K562 (cell line): ENCODE data around the gene EYA2. TPM values are rescaled to one million over a fixed set of nuclear protein-coding genes. Genes with fewer than 3 reads are reported as not detected.

Experiments used
- ATAC-seq: fragments of 200-7000 bp; cut with Tn5 transposase; 3 replicates; pipeline ENCODE4 v1.9.1; 2020; ENCODE audit warnings: moderate library complexity
- BruUV-seq: library from RNA; stranded (reverse); fragments of 400-500 nt; replicated peaks from 2 replicates; lab custom pipeline; 2021; lab: Mats Ljungman, UMichigan
- CTCF ChIA-PET: fragments of 300-600 bp; formaldehyde crosslinking; extraction: SDS; loops from one replicate; lab custom pipeline; 2021; ENCODE audit warnings: low intra/inter-chr PET ratio; lab: Yijun Ruan, JAX
- POLR2A ChIA-PET: fragments of 300-600, 350-650 bp; sonication (Branson Sonifier 250); formaldehyde crosslinking; extraction: SDS; loops from one replicate; lab custom pipeline; 2021; ENCODE audit warnings: antibody characterized with exemption, inconsistent platforms; lab: Yijun Ruan, JAX
- DNase-seq, 4 experiments: peaks; one replicate each; pipeline versions ENCODE4 v3.0.0 to v3.0.0-alpha.2; 2011 to 2018; ENCODE audit warnings: low spot score in 3 of 4, mixed read lengths in 3 of 4; ENCODE audit errors: extremely low read depth in 1 of 4
- FAIRE-seq: peaks from 2 replicates; lab custom pipeline; 2011; peaks lifted over from hg19 to GRCh38; lab: Jason Lieb, UNC
- H2AFZ ChIP-seq: 2 replicates; pipeline ENCODE4 v1.6.0; 2011; ENCODE audit warnings: low read depth, low read length, control low read depth, inconsistent platforms
- H3K27ac ChIP-seq: fragments of 200-600 bp; 3 replicates; pipeline ENCODE4 v1.8.0; 2011; ENCODE audit warnings: low read depth, mild to moderate bottlenecking, control low read depth, inconsistent platforms, low read length, moderate library complexity, mixed read lengths; ENCODE audit errors: extremely low read depth
- H3K27me3 ChIP-seq, 2 experiments: fragments of 300-600 bp in 1 of 2; 2 replicates in 1 of 2; 3 replicates in 1 of 2; pipeline versions ENCODE4 v1.6.0 to v1.8.0; 2011; ENCODE audit warnings: inconsistent platforms in 2 of 2, low read length in 2 of 2, mild to moderate bottlenecking in 1 of 2, mixed read lengths in 1 of 2, moderate library complexity in 1 of 2; ENCODE audit not compliant: control insufficient read depth in 2 of 2, insufficient read depth in 2 of 2
- H3K36me3 ChIP-seq: fragments of 300-600 bp; 3 replicates; pipeline ENCODE4 v1.8.0; 2011; ENCODE audit warnings: mild to moderate bottlenecking, low read length, inconsistent platforms; ENCODE audit not compliant: control insufficient read depth, insufficient read depth
- H3K4me1 ChIP-seq, 2 experiments: fragments of 200-600 bp in 1 of 2; replicated peaks in 1 of 2; 2 replicates in 1 of 2; 3 replicates in 1 of 2; pipeline versions ENCODE4 v1.5.1 to v1.8.0; 2011; ENCODE audit warnings: inconsistent platforms in 2 of 2, low read length in 2 of 2, mild to moderate bottlenecking in 1 of 2, mixed read lengths in 1 of 2, moderate library complexity in 1 of 2; ENCODE audit not compliant: control insufficient read depth in 2 of 2, insufficient read depth in 2 of 2
- H3K4me2 ChIP-seq: 2 replicates; pipeline ENCODE4 v1.6.1; 2011; ENCODE audit warnings: low read length, control low read depth, inconsistent platforms, mixed read lengths; ENCODE audit not compliant: insufficient read depth
- H3K4me3 ChIP-seq: fragments of 200-600 bp; sonication (generic), shearing (Covaris generic); 2 replicates; pipeline ENCODE4 v1.5.1; 2016; ENCODE audit warnings: control low read depth, inconsistent platforms
- H3K79me2 ChIP-seq: fragments of 200-600 bp; 3 replicates; pipeline ENCODE4 v1.8.0; 2011; ENCODE audit warnings: low read length, inconsistent platforms; ENCODE audit not compliant: control insufficient read depth, insufficient read depth
- H3K9ac ChIP-seq, 2 experiments: 2 replicates each; pipeline versions ENCODE4 v1.6.0 to v1.6.1; 2011; ENCODE audit warnings: low read depth in 2 of 2, low read length in 2 of 2, control low read depth in 1 of 2, inconsistent platforms in 1 of 2, mild to moderate bottlenecking in 1 of 2, mixed read lengths in 1 of 2; ENCODE audit not compliant: insufficient read depth in 1 of 2
- H3K9me1 ChIP-seq: one replicate; pipeline ENCODE4 v1.6.0; 2011; ENCODE audit warnings: inconsistent platforms, mild to moderate bottlenecking, low read length, moderate library complexity; ENCODE audit not compliant: control insufficient read depth, insufficient read depth
- H3K9me3 ChIP-seq: replicated peaks from 2 replicates; pipeline ENCODE4 v1.5.1; 2011; ENCODE audit warnings: low read depth, low read length, inconsistent platforms; ENCODE audit not compliant: control insufficient read depth, insufficient read depth
- H4K20me1 ChIP-seq: replicated peaks from 2 replicates; pipeline ENCODE4 v1.6.1; 2011; ENCODE audit warnings: low read length, inconsistent platforms, mixed read lengths; ENCODE audit not compliant: control insufficient read depth, insufficient read depth
- C11orf30 ChIP-seq: fragments of 450-650 bp; IDR thresholded peaks from 2 replicates; pipeline ENCODE4 v1.6.1; 2016; ENCODE audit warnings: low read depth, mild to moderate bottlenecking
- CCNT2 ChIP-seq: IDR thresholded peaks from 2 replicates; pipeline ENCODE4 v1.6.1; 2011; ENCODE audit warnings: borderline replicate concordance, low read depth, mild to moderate bottlenecking, moderate library complexity, mixed read lengths, low read length; ENCODE audit not compliant: insufficient read length; ENCODE audit errors: extremely low read depth
- MAFK ChIP-seq: IDR thresholded peaks from 2 replicates; pipeline ENCODE4 v1.6.1; 2011; ENCODE audit warnings: low read length, improper control_type of control experiment
- MNT ChIP-seq, 2 experiments: fragments of 450-650 bp; conservative IDR thresholded peaks; 2 replicates each; pipeline ENCODE4 v1.6.1; 2017; ENCODE audit warnings: mild to moderate bottlenecking in 2 of 2, moderate library complexity in 2 of 2
- POLR3A ChIP-seq: IDR thresholded peaks from 2 replicates; pipeline ENCODE4 v1.6.1; 2011; ENCODE audit warnings: borderline replicate concordance, mild to moderate bottlenecking, moderate library complexity; ENCODE audit not compliant: insufficient read length, insufficient read depth; ENCODE audit errors: extremely low read depth
- PPARD ChIP-seq: fragments of 250-450 bp; sonication (Bioruptor Pico); IDR thresholded peaks from 2 replicates; pipeline ENCODE4 v1.8.0; 2022; ENCODE audit warnings: inconsistent platforms, mild to moderate bottlenecking, moderate library complexity
- ZBTB12 ChIP-seq: fragments of 250-450 bp; sonication (Bioruptor Pico); IDR thresholded peaks from 2 replicates; pipeline ENCODE4 v1.4.0; 2020
- ZNF316 ChIP-seq: fragments of 450-650 bp; IDR thresholded peaks from 2 replicates; pipeline ENCODE4 v1.6.1; 2016
- ZNF639 ChIP-seq, 2 experiments: fragments of 200-800 bp in 1 of 2; sonication (Bioruptor generic) in 1 of 2; sonication (generic) in 1 of 2; formaldehyde crosslinking in 1 of 2; IDR thresholded peaks in 1 of 2; conservative IDR thresholded peaks in 1 of 2; 2 replicates each; pipeline versions ENCODE4 v1.5.0 to v1.6.1; 2016 to 2020; ENCODE audit warnings: missing compliant biosample characterization in 1 of 2, missing genetic modification characterization in 1 of 2, missing genetic modification reagents in 1 of 2
- WGBS: fragments of 100-300 bp; shearing (Covaris generic); methylation state at CpG from one replicate; pipeline ENCODE4 v1.1.6; 2016; ENCODE audit warnings: low coverage, mixed read lengths; ENCODE audit not compliant: insufficient coverage; ENCODE audit errors: missing lambda C conversion rate; 5-methylcytosine and 5-hydroxymethylcytosine counted together
- in situ Hi-C: fragments of 300-500 bp; cut with MboI; formaldehyde crosslinking; loops from 4 replicates; pipeline ENCODE4 v1.15.0; 2018; ENCODE audit warnings: inconsistent platforms, mixed read lengths
- intact Hi-C: fragments of 100-400 bp; cut with micrococcal nuclease; formaldehyde crosslinking; loops from 2 replicates; pipeline ENCODE4 v1.14.2; 2022
- polyA plus RNA-seq, 8 experiments: library from polyadenylated mRNA; depleted of rRNA in 4 of 8; stranded (reverse) in 5 of 8; unstranded in 3 of 8; fragments of >200 nt; fragmentation: Nextera tagmentation in 2 of 8; fragmentation: Illumina TruSeq in 1 of 8; extraction: Ambion mirVana in 2 of 8; extraction: Trizol in 1 of 8; gene quantifications; 2 replicates each; pipeline versions ENCODE4 v1.2.1 to v1.2.3, GENCODE V29; 2011 to 2014; ENCODE audit warnings: inconsistent platforms in 1 of 8, missing spikeins in 1 of 8
- total RNA-seq, 7 experiments: library from RNA; depleted of rRNA in 6 of 7; stranded (reverse); fragments of >200 nt in 6 of 7; fragmentation: Illumina TruSeq in 2 of 7; extraction: Trizol in 2 of 7; gene quantifications; 2 replicates each; pipeline versions ENCODE4 v1.2.1 to v1.2.3, GENCODE V29; 2011 to 2021; ENCODE audit warnings: low replicate concordance in 1 of 7

The EYA2 gene
- total and polyA plus RNA-seq, 9 of the 15 experiments (the other 6 are each of a cell fraction or from before 2014, with no cell fraction given): 0.03 TPM; not detected in 8

GRCh38 chr20:46928580-46929132, 34.0 kb downstream of the EYA2 start:
- H3K27ac ChIP-seq: no peak overlapping the region
- in situ Hi-C loops (no loop called here), intact Hi-C loops (no loop called here)
- H3K9me1 ChIP-seq: no peaks in the 10 kb centered on the region
- H3K27me3 ChIP-seq: peaks cover 8 to 13% of the 10 kb centered on the region in 2 experiments; a peak in 3 of 5 replicates
- no peaks in the 10 kb centered on the region; the same call in 1 of the 2 replicates for H4K20me1 ChIP-seq
- ChIA-PET POLR2A (interaction anchor here (1.0 to 1.7 kb wide), 2 partner anchors 10 to 585 kb away, joined by 3 to 7 read pairs; no protein-coding TSS in a partner anchor), CTCF (no interaction called here)
- no peak for DNase-seq
- H3K36me3 ChIP-seq: no peaks in the 10 kb centered on the region
- H3K4me2 ChIP-seq: no peak overlapping the region
- no peaks in the 10 kb centered on the region for H3K79me2 ChIP-seq
- no peak overlapping the region for H3K4me3 ChIP-seq
- WGBS: 3% methylated on average over 12 of the region's 12 CpGs
- no peaks in the 10 kb centered on the region; a peak in 1 of 5 replicates for H3K4me1 ChIP-seq
- no TSS peak for BruUV-seq
- no peak overlapping the region for H2AFZ ChIP-seq
- no peaks in the 10 kb centered on the region for H3K9me3 ChIP-seq
- ATAC-seq: no peak
- TF ChIP-seq CCNT2: no peak
- no peak for TF ChIP-seq MAFK
- TF ChIP-seq ZNF316: peak; percentile 52
- no peak for TF ChIP-seq ZNF639 (CRISPR knock-in tag; conservative IDR thresholded peaks at IDR 0.05 in 1 of 2, IDR thresholded peaks at IDR 0.05 in 1 of 2)
- peak; percentile 51 for TF ChIP-seq C11orf30
- no peak for TF ChIP-seq MNT (conservative IDR thresholded peaks at IDR 0.05)
- no peak for TF ChIP-seq POLR3A
- no peak for TF ChIP-seq PPARD
- no peak for TF ChIP-seq ZBTB12 (CRISPR knock-in tag)
- H3K9ac ChIP-seq: no peak overlapping the region
- FAIRE-seq: no peak
